Panc1 (cell line): ENCODE results near the gene TSPAN5. TPM values are rescaled to one million over a fixed set of nuclear protein-coding genes. Genes with fewer than 3 reads are reported as not detected.
A peak's percentile ranks its signal among the peaks of the same experiment; 100 is the strongest.

Experiments
- ATAC-seq: fragments of 200-7000 bp; cut with Tn5 transposase; 2 replicates; pipeline ENCODE4 v1.9.1; 2020; ENCODE audit warnings: mild to moderate bottlenecking, moderate library complexity
- BruUV-seq: library from RNA; stranded (reverse); fragments of 400-500 nt; replicated peaks from 2 replicates; lab custom pipeline; 2021; lab: Mats Ljungman, UMichigan
- CTCF ChIA-PET: fragments of 300-600 bp; sonication (Branson Sonifier 250); formaldehyde crosslinking; loops from one replicate; lab custom pipeline; 2022; ENCODE audit warnings: antibody characterized with exemption; lab: Charles Lee
- POLR2A ChIA-PET: fragments of 300-600 bp; sonication (Branson Sonifier 250); formaldehyde crosslinking; loops from one replicate; lab custom pipeline; 2022; ENCODE audit warnings: antibody characterized with exemption; lab: Charles Lee
- DNase-seq: peaks from one replicate; pipeline ENCODE4 v3.0.0-alpha.2; 2010; ENCODE audit warnings: low read depth, low spot score
- H3K27ac ChIP-seq: 2 replicates; pipeline ENCODE4 v1.5.1; 2011; ENCODE audit warnings: mild to moderate bottlenecking, low read length, inconsistent platforms
- H3K27me3 ChIP-seq: fragments of 200-500 bp; sonication (Bioruptor generic); 2 replicates; pipeline ENCODE4 v1.6.0; 2014; ENCODE audit warnings: low read length, inconsistent platforms; ENCODE audit not compliant: control insufficient read depth, insufficient read depth
- H3K36me3 ChIP-seq: fragments of 200-500 bp; sonication (Bioruptor generic); 2 replicates; pipeline ENCODE4 v1.5.1; 2014; ENCODE audit warnings: inconsistent platforms, mild to moderate bottlenecking, low read length, moderate library complexity; ENCODE audit not compliant: control insufficient read depth, insufficient read depth
- H3K4me1 ChIP-seq: 2 replicates; pipeline ENCODE4 v1.5.1; 2011; ENCODE audit warnings: inconsistent platforms, mild to moderate bottlenecking, low read length, moderate library complexity; ENCODE audit not compliant: control insufficient read depth, insufficient read depth
- H3K4me3 ChIP-seq, 2 experiments: 2 replicates each; pipeline ENCODE4 v1.5.1; 2011 to 2012; ENCODE audit warnings: low read depth in 2 of 2, low read length in 2 of 2, mild to moderate bottlenecking in 2 of 2, inconsistent platforms in 1 of 2, moderate library complexity in 1 of 2
- H3K9me3 ChIP-seq: fragments of 200-500 bp; sonication (Bioruptor generic); 2 replicates; pipeline ENCODE4 v1.5.1; 2014; ENCODE audit warnings: low read depth, mild to moderate bottlenecking, inconsistent platforms, low read length, moderate library complexity; ENCODE audit not compliant: control insufficient read depth, insufficient read depth
- CTCF ChIP-seq: fragments of 450-650 bp; IDR thresholded peaks from 2 replicates; pipeline ENCODE4 v1.5.1; 2017; ENCODE audit warnings: mild to moderate bottlenecking
- POLR2AphosphoS5 ChIP-seq: IDR thresholded peaks from 2 replicates; pipeline ENCODE4 v1.6.1; 2012; ENCODE audit warnings: mild to moderate bottlenecking, low read depth, low read length, moderate library complexity
- SIN3A ChIP-seq: IDR thresholded peaks from 2 replicates; pipeline ENCODE4 v1.6.1; 2012; ENCODE audit warnings: low read depth, mild to moderate bottlenecking, low read length, moderate library complexity, borderline replicate concordance; ENCODE audit not compliant: insufficient read depth
- TCF7L2 ChIP-seq: IDR thresholded peaks from 2 replicates; pipeline ENCODE4 v1.6.1; 2011; ENCODE audit warnings: mild to moderate bottlenecking, low read depth, low read length, inconsistent platforms
- in situ Hi-C: cut with HindIII; loops from 2 replicates; pipeline ENCODE4 v1.10.0; 2016; ENCODE audit warnings: low sequenced_read_pairs, low pct_unique_long_range_greater_than_20kb
- intact Hi-C: fragments of 100-400 bp; cut with micrococcal nuclease; formaldehyde crosslinking; loops from one replicate; pipeline ENCODE4 v1.10.0; 2022; ENCODE audit not compliant: unreplicated experiment
- total RNA-seq: library from RNA; stranded (reverse); gene quantifications from one replicate; pipeline ENCODE4 v1.2.1, GENCODE V29; 2021; ENCODE audit not compliant: unreplicated experiment
- TF ChIP-seq, protein P1 (sequence below), 2 experiments: IDR thresholded peaks; 2 replicates each; pipeline ENCODE4 v1.6.1; 2011 to 2012; ENCODE audit warnings: low read depth in 2 of 2, control low read depth in 1 of 2, low read length in 1 of 2, mild to moderate bottlenecking in 1 of 2, moderate library complexity in 1 of 2; ENCODE audit not compliant: insufficient read depth in 1 of 2

Gene TSPAN5
- total RNA-seq, 1 experiment from 2014 or later: 61.9 TPM

DNA sequence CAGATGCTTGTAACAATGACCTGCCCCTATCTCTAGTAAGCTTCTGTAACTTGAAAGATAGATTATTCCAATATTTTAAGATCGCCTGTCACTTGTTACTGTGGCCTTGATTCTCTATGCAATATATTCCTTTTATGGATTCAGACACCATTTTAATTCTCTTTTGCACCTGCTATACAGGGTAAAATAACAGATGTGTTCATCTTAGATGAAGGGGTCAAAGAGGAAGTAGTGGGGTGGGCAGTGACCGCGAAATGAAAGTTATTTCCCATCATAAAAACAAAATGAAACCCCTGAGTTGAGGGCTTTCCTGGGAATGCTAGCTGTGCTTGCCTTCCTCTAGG lies 175.9 kb downstream of the TSPAN5 start:
- no peak for ATAC-seq
- no peaks in the 10 kb centered on the region for H3K9me3 ChIP-seq
- DNase-seq: no peak
- no peak overlapping the region; a peak in 1 of 4 replicates for H3K4me3 ChIP-seq
- no peaks in the 10 kb centered on the region for H3K27me3 ChIP-seq
- in situ Hi-C loops: no loop called here
- BruUV-seq: no TSS peak
- CTCF ChIA-PET: no interaction called here
- POLR2A ChIA-PET: no interaction called here
- H3K27ac ChIP-seq: peak overlapping the region; percentile 51
- intact Hi-C loops: no loop called here
- peaks cover 10% of the 10 kb centered on the region for H3K4me1 ChIP-seq
- TF ChIP-seq CTCF (no peak), SIN3A (no peak)
- TF ChIP-seq, protein P1, sequence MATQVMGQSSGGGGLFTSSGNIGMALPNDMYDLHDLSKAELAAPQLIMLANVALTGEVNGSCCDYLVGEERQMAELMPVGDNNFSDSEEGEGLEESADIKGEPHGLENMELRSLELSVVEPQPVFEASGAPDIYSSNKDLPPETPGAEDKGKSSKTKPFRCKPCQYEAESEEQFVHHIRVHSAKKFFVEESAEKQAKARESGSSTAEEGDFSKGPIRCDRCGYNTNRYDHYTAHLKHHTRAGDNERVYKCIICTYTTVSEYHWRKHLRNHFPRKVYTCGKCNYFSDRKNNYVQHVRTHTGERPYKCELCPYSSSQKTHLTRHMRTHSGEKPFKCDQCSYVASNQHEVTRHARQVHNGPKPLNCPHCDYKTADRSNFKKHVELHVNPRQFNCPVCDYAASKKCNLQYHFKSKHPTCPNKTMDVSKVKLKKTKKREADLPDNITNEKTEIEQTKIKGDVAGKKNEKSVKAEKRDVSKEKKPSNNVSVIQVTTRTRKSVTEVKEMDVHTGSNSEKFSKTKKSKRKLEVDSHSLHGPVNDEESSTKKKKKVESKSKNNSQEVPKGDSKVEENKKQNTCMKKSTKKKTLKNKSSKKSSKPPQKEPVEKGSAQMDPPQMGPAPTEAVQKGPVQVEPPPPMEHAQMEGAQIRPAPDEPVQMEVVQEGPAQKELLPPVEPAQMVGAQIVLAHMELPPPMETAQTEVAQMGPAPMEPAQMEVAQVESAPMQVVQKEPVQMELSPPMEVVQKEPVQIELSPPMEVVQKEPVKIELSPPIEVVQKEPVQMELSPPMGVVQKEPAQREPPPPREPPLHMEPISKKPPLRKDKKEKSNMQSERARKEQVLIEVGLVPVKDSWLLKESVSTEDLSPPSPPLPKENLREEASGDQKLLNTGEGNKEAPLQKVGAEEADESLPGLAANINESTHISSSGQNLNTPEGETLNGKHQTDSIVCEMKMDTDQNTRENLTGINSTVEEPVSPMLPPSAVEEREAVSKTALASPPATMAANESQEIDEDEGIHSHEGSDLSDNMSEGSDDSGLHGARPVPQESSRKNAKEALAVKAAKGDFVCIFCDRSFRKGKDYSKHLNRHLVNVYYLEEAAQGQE (IDR thresholded peaks at IDR 0.05; ENCODE audit: insufficient read depth in 1 of 2, low read depth in 2 of 2, low read length in 1 of 2): no peak
- H3K36me3 ChIP-seq: no peaks in the 10 kb centered on the region

GRCh38 chr4:98481167-98481566 lies 177.2 kb downstream of the TSPAN5 start:
- ChIA-PET CTCF (no interaction called here), POLR2A (no interaction called here)
- DNase-seq (no peak), ATAC-seq (no peak)
- in situ Hi-C loops (no loop called here), intact Hi-C loops (no loop called here)
- Histone ChIP-seq H3K4me1 (peaks cover 10% of the 10 kb centered on the region), H3K36me3 (no peaks in the 10 kb centered on the region), H3K4me3 (no peak overlapping the region), H3K9me3 (no peaks in the 10 kb centered on the region), H3K27ac (no peak overlapping the region), H3K27me3 (no peaks in the 10 kb centered on the region)
- TF ChIP-seq, protein P1 (IDR thresholded peaks at IDR 0.05; ENCODE audit: insufficient read depth in 1 of 2, low read depth in 2 of 2, low read length in 1 of 2): no peak
- TF ChIP-seq TCF7L2 (no peak), POLR2AphosphoS5 (no peak), CTCF (no peak), SIN3A (no peak)
- BruUV-seq: no TSS peak
